Stimulated activated CD4-positive, alpha-beta T cell treated with anti-CD3 and anti-CD28 coated beads, Interleukin-15, amount 100 ng/mL, for 24 hours (primary cell): ENCODE results near the gene ITPRIP.

Experiments used
- DNase-seq: peaks from one replicate; pipeline ENCODE4 v3.0.0-alpha.2; 2020

The ITPRIP gene

DNA sequence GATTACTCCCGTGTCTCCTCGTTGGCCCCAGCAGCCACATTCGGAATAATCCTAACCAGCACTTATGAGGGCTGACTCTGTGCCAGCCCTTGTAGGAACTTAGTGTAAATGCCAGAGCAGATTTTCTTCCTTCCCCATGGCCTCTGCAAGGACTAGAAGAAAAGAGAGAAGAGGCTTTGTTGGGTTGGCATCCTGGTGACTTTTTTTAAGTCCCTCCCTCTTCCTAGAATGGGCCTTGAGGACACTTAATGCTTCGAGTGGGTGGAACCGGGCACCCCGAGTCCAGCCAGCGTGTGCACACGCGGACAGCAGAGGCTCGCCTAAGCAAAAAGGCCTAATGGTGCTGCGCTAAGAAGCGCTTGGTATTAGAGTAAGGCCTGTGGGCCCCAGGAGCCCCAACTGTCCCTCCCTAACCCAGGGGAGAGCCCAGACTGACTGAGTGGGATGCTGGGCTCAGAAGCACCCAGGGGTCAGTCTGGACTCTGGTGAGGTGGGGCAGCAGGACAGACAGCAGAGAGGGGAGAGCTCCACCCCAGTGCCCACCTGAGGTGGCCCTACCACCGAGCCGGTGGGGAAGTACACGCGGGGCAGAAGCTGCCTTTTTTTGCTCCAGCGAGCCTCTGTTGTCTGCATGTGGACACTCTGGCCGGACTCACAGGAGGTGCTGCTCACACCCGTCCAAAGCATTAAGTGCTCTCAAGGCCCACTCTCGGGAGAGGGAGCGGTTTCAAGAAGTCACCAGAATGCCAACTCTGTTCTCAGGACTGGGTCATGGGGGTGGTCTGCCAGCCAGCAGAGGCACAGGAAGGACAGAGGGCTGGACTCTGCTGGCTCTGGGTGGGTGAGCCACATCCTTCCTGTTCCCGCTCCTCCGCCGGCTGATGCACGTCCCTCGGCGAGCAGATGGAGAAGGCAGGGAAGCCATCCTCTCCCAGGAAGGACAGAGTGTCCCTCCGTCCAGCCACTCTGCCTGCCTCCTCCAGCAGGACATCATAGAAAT lies 12.5 kb downstream of the ITPRIP start:
- DNase-seq, result no peak

DNA sequence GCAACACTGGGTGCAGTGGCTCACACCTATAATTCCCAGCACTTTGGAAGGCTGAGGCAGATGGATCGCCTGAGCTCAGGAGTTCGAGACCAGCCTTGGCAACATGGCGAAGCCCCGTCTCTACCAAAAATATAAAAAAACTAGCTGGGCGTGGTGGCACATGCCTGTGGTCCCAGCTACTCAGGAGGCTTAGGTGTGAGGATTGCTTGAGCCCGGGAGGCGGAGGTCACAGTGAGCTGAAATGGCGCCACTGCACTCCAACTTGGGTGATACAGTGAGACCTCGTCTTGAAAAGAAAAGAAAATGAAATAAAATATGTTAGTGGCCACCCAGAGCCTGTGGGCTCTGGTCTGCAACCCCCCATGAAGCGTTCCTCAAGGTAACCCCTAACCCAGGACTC lies 13.3 kb downstream of the ITPRIP start:
- no peak for DNase-seq

DNA sequence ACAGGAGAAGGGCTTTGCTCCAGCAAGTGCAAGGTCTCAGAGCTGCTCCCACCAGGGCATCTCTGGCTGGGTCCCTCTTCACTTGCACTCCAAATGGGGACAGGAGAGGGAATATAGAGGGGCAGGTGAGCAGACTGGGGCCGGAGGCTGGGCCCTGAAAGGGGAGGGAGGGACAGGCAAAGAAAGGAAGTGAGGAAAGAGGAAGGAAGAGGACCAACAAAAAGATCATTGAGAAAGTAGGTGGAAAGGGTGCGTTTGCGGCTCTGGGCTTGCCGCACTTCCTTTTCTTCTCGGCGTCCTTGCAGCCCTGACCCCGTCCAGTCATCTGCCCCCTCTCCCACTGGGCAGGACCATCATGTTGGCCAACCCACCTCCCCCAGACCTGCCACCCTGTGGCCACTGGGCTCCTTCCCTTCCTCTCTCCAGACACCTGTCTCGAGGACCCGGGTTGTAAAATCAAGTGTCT lies 14.0 kb downstream of the ITPRIP start:
- no peak for DNase-seq

DNA sequence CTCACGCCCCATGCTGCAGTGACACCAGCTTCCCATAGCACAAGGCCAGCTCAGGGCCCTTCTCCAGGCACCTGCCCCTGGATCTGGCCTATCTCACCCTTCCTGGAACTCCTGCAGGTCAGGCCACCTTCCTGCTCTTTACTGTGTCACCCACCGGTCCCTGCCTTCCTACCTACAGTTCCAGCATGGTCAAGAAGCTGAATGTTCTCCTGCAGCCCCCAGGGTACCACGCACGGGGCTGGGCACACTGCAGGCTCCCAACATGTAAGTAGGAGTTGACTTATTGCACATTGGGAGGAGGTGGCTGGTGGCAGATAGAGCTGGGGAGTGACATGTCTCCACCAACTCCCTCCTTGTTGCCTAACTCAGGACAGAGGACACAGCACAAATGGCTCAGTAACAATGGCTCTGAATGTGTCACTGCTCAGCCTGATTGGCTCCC lies 14.5 kb downstream of the ITPRIP start:
- DNase-seq, result no peak

DNA sequence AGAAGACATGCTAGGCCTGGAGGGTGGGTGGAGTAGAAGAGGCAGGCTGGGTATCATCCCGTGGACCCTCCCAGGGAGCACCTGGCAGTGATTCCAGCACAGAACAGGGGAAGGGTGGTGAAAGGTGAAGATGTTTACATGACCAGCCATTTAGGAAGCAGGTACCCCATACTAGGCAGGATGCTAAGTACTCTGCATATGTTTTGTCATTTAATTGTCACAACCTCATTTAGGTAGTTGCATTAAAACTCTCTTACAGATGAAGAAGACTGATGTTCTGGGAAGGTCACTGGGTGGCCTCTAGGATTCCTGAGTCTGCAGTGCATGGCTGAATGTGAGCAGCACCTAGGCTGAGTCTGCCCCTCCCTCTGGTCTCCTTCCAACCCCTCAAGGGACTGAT lies 15.2 kb downstream of the ITPRIP start:
- DNase-seq, result no peak

DNA sequence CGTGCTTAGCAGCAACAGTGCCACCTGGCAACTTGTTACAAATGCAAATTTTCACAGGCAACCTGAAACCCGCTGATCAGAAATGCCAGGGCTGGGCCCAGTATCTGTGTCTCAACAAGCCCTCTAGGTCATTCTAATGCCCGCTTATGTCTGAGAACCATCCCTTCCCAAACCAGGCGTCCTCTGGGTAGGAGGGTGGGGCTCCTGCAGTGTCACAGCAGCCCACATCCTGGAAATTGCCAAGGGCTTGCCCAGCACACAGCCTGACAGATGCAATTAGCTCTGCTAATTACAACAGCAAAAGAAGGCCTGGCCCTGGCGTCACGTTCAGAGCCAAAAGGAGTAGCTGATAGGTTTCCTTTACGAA lies 15.9 kb downstream of the ITPRIP start:
- peak; percentile 43 for DNase-seq

DNA sequence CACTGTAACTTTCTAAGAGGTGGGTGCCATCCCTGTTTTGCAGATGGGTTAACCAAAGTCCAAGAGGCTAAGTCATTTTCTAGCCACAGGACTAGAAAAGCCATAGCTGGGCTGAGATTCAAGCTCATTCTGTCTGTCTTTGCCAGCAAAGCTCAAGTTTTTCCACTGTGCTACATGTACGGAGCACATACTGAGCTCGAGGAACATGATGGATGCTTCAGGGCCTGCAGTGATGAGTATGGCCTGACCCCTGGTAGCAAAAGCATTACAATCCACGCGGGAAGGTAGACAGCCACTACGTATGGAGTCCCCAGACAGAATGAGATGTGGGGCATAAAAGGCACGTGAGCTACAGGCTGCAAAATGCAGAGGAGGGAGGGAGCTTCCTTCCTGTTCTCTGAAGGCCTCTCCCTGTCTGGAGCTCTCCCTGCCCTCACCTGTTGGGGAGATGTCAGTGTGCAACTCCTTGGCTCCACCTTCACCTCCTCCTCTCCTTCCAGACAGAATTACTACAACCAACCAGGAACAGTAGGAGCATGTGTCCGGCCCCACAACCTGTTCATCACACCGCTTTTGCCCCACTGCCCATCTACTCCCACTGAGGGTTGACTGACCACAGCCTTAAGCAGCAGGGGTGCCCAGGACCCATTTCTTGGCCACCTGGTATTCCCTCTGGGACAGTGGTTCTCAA lies 16.4 kb downstream of the ITPRIP start:
- no peak for DNase-seq

DNA sequence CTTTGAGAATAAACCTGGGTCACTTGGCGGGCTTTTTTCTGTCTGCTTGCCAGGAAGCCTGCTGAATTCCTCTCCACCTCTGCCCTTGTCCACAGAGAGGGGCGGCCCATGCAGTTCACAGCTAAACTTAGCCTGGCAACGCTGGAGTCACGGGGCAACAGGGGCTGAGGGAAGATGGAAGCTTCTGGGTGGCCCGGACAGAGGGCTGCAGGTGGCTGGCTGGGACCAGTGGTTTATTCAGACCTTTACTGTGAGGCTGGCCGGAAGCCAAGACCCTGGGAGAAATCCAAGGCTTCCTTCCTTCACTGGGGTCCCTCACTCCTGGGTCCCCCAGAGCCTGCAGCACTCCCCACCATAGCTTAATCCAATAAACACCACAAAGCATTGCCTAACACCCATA lies 17.0 kb downstream of the ITPRIP start:
- no peak for DNase-seq

DNA sequence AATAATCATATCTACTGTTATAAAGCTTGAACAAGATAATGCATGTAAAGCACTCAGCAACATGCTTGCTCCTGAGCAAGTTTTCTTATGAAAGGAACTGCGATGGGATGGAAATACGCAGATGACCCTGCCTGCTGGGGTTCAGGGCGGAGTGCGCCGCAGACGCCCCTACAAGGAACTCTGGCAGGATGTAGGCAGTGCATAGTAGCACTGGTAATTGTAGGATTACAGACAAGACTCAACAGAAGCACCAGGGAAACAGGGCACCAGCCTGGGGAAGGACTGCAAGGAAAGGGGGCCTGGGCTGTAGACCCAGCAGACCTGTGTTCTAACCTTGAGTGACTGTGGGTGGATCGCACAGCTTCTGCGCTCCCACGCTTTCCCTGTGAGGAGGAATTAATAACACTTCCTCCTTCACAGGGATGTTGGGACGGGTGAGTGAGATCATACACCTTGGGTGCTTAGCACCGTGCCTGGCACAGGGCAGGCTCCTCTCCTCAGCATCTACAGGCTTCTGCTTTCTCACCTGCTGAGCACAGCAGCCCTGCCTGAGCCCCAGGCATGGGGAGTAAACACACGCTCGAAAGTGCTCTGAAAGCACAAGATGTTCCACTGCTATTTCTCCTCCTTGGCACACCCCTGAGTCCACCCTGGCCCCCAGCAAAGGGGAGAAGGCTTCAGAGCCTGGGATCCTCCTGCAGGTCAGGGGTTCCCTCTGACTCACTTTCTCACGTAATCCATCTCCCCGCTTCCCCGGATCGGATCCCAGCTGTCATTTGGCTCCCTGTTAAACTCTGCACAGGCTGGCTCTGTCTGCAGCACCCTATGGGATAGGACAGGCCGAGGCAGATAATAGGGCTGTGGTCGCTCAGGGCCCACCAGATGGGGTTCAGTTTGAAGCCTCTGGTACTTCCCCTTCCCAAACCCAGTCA lies 19.2 kb downstream of the ITPRIP start:
- no peak for DNase-seq

DNA sequence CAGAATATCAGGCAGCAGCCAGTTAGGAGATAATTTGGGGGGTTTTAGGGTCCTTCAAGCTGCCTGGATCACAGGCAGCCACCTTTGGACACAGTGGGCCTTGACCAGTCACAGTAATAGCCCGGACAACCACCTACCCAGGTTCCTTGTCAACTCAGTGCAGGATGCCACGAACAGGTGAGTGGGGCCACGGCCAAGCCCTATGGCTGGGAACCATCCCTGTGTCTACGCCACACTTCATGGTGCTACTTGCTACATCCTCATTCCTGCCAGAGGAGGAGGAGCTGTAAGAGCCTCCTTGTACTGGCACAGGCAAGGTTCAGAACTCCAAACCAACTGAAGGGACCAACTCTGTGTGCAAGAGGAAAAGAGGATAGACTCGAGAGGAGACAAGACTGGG lies 19.9 kb downstream of the ITPRIP start:
- no peak for DNase-seq

DNA sequence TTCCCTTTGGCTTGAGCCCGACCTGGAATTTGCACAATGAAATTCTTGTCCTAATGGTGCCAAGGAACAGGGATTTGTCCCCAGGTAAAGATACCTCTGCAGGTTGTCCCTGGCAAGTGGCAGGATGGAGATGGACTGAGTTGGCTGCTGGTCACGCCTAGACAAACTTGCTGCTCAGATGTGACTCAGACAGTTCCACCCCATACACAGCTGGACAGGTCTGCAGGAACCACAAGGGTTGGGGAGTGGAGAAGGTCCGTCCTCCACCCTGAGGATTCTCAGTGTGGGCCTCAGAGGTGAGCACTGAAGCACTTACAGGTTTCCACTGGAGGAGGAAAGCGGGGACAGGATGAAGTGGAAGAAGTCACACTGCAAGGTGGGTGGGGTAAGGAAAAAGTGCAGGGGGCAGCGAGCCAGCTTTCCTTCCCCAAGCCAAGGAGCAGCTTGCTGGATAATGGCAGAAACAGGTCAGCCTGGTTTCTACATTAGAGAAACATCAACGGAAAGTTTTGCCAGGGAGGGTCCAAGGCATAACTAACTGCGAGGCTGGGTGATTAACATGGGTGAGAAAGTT lies 20.5 kb downstream of the ITPRIP start:
- DNase-seq, result no peak

DNA sequence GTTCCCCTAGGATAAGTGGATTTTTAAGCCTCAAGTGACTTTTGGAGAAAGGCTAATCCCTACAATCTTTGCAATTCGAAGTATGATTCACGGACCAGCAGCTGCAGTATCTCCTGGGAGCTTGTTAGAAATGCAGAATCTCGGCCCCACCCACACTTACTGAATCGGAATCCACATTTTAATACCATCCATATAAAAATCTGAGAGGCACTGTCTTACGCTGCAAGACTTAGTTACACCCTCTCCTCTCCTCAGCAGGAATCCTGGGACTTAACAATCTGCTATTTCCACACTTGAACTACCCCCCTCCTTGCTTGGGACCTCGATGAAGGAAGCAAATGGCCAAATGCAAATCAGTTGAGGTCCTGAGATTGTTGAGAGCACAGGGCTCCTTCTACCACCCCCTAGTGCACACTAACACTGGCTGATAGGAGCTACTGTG lies 21.0 kb downstream of the ITPRIP start:
- no peak for DNase-seq

DNA sequence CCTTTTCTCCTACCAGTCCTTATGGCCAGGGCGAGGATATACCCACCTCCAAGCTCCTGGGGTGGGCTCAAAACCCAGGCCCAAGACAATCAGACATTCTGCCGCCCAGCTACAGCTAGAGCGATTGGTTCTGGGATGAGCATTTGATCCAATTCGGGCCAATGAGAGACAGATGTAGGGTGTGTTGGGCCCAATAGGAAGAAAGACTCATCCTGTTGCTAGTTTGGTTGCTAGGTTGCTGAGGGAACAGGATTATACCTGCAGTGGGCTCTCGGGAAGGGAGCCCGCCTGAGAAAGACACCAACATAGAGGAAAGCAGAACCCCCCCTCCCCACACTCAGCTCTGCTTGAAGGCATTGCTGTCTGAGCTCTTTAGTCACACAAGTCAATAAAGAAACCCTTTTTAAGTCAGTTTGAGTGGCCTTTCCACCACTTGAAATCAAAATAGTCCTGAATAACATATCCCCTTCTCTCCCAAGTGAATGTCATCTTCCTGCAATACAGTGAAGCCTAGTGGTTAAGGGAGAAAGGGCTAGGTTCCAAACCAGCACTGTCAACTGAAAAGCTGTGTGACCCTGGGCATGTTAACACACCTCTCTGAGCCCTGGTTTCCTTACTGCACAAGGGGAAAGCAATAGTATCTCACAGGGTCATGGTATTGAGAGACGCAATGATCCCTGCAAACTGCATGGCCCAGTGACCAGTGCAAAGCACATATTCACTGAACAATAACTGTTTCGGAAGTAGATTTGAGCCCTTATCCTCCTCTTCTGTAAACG lies 21.8 kb downstream of the ITPRIP start:
- DNase-seq, result no peak

DNA sequence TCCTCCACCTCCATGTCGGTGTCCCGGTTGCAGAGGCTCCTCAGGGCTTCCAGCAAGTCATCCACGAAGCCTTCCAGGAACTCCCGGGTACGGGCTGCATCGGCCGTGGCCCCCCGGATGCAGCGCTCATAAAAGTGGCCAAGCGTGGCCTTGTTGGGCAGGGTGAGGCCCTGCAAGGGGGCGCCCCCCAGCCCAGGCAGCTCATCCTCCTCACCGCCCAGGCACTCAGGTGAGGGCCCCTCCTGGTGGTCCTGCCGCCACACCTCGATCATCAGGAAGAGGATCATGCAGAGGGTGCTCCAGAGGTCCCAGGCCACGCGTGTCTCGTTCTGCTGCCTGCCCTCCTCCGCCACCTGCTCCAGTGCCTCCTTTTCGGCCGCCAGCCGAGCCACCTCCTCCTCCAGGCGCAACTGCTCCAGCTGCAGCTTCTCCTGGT lies 22.8 kb downstream of the ITPRIP start:
- DNase-seq, result no peak

DNA sequence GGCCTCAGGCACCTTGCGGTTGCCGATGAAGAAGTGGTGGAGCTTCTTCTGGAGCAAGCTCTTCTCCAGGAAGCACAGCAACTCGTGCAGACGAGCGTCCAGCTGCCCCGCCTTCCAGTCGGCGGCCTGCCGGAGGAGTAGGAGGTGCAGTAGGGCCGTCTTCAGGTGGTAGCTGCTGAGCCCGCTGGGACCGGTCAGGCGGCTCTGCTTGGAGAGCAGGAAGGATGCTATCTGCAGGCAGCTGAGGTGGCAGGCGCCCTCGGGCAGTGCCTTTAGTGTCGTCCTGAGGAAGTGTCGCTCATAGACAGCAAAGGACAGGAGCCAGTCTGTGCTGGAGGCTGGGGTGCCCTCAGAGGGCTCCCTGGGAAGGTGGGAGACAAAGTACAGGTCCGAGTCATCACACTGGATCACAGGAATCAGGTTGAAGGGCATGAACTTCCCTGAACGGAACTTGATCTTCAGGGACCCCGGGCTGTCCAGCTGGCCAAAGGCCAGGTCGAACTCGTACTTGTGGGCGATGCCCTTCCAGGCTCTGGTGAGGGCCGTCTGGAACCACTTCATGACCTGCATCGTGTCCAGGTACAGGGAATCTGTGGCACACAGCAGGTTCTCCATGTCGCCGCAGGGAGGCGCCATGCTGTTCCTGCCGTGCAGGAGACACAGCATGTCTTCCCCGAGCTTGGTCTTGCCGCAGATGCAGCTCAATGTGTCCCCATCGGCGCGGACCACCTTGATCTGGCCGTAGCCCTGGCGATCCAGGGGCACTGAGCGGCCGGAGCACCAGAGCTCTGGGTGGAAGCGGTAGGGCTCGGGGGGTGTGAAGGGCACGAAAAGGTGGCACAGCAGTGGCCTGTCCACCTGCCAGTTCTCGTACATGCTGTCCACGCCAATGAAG lies 23.4 kb downstream of the ITPRIP start:
- no peak for DNase-seq

DNA sequence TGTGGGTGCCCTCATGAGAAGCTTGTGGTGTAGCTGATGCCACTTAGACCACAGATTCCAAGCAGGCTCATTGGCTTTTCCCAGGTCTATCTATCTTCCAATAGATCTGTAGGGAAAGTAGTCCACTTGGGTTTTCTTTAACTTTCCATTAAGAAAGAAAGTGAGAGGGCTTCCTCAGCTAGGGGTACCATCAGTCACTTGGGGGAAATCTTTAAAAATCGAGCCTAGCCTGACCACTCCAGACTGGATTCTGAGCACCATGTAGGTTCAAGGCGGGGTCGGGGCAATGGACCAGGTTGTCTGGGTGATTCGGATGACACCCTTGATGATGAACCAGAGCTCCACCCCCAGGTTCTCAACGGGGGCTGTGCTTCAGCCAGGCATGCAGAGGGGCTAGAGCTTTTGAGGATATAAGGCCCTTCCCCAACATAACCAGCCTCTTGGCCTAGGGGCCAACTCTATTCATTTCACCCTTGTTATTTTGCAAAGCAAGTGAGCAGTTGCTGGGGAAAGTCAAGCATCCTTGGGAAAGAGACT lies 27.0 kb downstream of the ITPRIP start:
- no peak for DNase-seq

DNA sequence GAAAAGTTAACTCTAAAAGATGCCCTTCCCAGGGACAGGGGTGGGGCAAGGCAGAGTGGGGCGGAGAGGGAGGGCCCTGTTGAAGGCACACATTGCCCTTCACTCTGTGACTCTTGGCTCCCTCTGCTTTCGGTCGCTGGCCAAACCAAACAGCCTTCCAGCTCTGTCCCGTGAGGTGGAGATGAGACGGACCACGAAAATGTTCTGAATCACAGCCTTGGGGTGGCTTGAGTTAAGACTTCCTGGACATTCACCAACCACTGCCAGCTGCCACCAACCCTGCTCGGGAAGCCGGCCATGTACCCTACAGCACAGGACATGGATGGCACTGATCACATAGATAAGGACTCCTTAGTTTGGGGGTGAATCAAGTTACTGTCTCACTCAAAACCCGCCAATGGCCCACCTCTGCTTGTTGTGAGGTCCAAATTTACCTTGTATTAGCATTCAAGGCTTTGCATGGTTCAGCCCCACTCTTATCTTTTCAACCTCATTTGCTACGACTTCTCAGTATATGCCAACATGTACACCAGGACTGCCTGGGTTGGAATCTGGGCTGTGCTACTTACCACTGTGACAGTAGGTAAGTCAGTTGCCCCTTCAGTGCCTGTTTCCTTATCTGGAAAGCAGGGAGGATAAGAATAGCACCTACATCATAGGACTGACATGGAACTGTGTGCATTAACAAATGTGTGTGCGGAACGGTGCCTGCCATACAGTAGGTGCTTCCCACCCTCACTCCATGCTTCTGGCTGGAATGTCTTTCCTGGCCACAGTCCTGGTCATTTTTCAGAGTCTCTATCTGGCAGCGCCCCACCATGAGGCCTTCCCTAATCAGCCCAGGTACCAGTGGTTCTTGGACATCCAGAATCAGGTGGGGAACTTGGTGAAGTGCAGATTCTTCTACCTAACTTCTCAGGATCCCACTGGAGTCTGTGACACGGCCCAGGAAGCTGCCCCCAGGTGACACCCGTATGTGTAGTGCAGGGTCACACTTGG lies 28.0 kb downstream of the ITPRIP start:
- no peak for DNase-seq

DNA sequence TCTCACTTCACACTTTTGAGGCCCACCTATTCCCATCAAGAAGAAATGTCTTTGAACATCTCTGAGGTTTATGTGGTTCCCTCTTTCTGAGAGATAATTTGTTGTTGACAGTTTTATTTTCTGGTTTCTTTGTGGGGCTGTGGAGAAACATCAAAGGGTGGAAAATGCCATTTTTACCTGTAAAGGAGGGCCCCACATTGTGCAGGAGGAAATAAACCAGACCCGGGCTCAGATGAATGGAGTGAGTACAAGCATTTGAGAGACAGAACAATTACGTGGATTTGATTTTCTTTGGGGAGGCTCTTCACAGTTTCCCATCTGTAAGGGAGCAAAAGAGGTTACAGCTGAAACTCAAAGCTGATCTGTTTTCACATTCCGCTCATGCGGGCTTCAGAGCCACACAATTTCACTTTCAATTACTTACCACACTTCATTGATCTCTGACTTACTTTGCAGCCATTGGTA lies 29.8 kb downstream of the ITPRIP start:
- peak; percentile 44 for DNase-seq
